Panc1 (cell line): ENCODE results near the gene CYP26B1. TPM values are rescaled to one million over a fixed set of nuclear protein-coding genes. Genes with fewer than 3 reads are reported as not detected.

Experiments
- ATAC-seq: fragments of 200-7000 bp; cut with Tn5 transposase; 2 replicates; pipeline ENCODE4 v1.9.1; 2020; ENCODE audit warnings: mild to moderate bottlenecking, moderate library complexity
- BruUV-seq: library from RNA; stranded (reverse); fragments of 400-500 nt; replicated peaks from 2 replicates; lab custom pipeline; 2021; lab: Mats Ljungman, UMichigan
- CTCF ChIA-PET: fragments of 300-600 bp; sonication (Branson Sonifier 250); formaldehyde crosslinking; loops from one replicate; lab custom pipeline; 2022; ENCODE audit warnings: antibody characterized with exemption; lab: Charles Lee
- POLR2A ChIA-PET: fragments of 300-600 bp; sonication (Branson Sonifier 250); formaldehyde crosslinking; loops from one replicate; lab custom pipeline; 2022; ENCODE audit warnings: antibody characterized with exemption; lab: Charles Lee
- DNase-seq: peaks from one replicate; pipeline ENCODE4 v3.0.0-alpha.2; 2010; ENCODE audit warnings: low read depth, low spot score
- H3K27ac ChIP-seq: 2 replicates; pipeline ENCODE4 v1.5.1; 2011; ENCODE audit warnings: mild to moderate bottlenecking, low read length, inconsistent platforms
- H3K27me3 ChIP-seq: fragments of 200-500 bp; sonication (Bioruptor generic); 2 replicates; pipeline ENCODE4 v1.6.0; 2014; ENCODE audit warnings: low read length, inconsistent platforms; ENCODE audit not compliant: control insufficient read depth, insufficient read depth
- H3K36me3 ChIP-seq: fragments of 200-500 bp; sonication (Bioruptor generic); 2 replicates; pipeline ENCODE4 v1.5.1; 2014; ENCODE audit warnings: inconsistent platforms, mild to moderate bottlenecking, low read length, moderate library complexity; ENCODE audit not compliant: control insufficient read depth, insufficient read depth
- H3K4me1 ChIP-seq: 2 replicates; pipeline ENCODE4 v1.5.1; 2011; ENCODE audit warnings: inconsistent platforms, mild to moderate bottlenecking, low read length, moderate library complexity; ENCODE audit not compliant: control insufficient read depth, insufficient read depth
- H3K4me3 ChIP-seq, 2 experiments: 2 replicates each; pipeline ENCODE4 v1.5.1; 2011 to 2012; ENCODE audit warnings: low read depth in 2 of 2, low read length in 2 of 2, mild to moderate bottlenecking in 2 of 2, inconsistent platforms in 1 of 2, moderate library complexity in 1 of 2
- H3K9me3 ChIP-seq: fragments of 200-500 bp; sonication (Bioruptor generic); 2 replicates; pipeline ENCODE4 v1.5.1; 2014; ENCODE audit warnings: low read depth, mild to moderate bottlenecking, inconsistent platforms, low read length, moderate library complexity; ENCODE audit not compliant: control insufficient read depth, insufficient read depth
- POLR2AphosphoS5 ChIP-seq: IDR thresholded peaks from 2 replicates; pipeline ENCODE4 v1.6.1; 2012; ENCODE audit warnings: mild to moderate bottlenecking, low read depth, low read length, moderate library complexity
- SIN3A ChIP-seq: IDR thresholded peaks from 2 replicates; pipeline ENCODE4 v1.6.1; 2012; ENCODE audit warnings: low read depth, mild to moderate bottlenecking, low read length, moderate library complexity, borderline replicate concordance; ENCODE audit not compliant: insufficient read depth
- TCF7L2 ChIP-seq: IDR thresholded peaks from 2 replicates; pipeline ENCODE4 v1.6.1; 2011; ENCODE audit warnings: mild to moderate bottlenecking, low read depth, low read length, inconsistent platforms
- in situ Hi-C: cut with HindIII; loops from 2 replicates; pipeline ENCODE4 v1.10.0; 2016; ENCODE audit warnings: low sequenced_read_pairs, low pct_unique_long_range_greater_than_20kb
- intact Hi-C: fragments of 100-400 bp; cut with micrococcal nuclease; formaldehyde crosslinking; loops from one replicate; pipeline ENCODE4 v1.10.0; 2022; ENCODE audit not compliant: unreplicated experiment
- total RNA-seq: library from RNA; stranded (reverse); gene quantifications from one replicate; pipeline ENCODE4 v1.2.1, GENCODE V29; 2021; ENCODE audit not compliant: unreplicated experiment
- TF ChIP-seq, protein P1 (sequence below), 2 experiments: IDR thresholded peaks; 2 replicates each; pipeline ENCODE4 v1.6.1; 2011 to 2012; ENCODE audit warnings: low read depth in 2 of 2, control low read depth in 1 of 2, low read length in 1 of 2, mild to moderate bottlenecking in 1 of 2, moderate library complexity in 1 of 2; ENCODE audit not compliant: insufficient read depth in 1 of 2
- TF ChIP-seq, protein P2 (sequence below): fragments of 450-650 bp; IDR thresholded peaks from 2 replicates; pipeline ENCODE4 v1.5.1; 2017; ENCODE audit warnings: mild to moderate bottlenecking

The CYP26B1 gene
- total RNA-seq, 1 experiment from 2014 or later: 12.3 TPM

DNA sequence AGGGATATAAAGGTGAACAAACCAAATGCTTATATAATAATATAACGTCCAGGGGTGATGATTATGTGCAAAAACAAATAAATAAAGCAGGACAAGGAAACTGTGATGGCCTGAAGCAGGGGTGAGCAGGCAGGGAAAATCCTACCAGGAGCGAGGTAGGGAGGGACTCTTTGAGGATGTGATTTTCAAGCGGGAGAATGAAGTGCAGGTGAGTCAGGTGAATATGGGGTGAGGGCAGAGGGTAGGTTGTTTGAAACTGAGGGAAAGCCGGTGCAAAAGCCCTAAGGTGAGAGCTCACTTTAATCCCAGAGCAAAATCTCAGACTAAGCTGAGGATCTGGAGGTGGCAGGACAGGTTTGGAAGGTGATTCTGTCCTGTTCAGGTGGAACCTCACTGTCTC, 40.7 kb downstream of the CYP26B1 start:
- Histone ChIP-seq H3K9me3 (no peaks in the 10 kb centered on the region), H3K4me1 (no peaks in the 10 kb centered on the region), H3K27me3 (peaks cover 12% of the 10 kb centered on the region; the same call in 1 of the 2 replicates), H3K36me3 (no peaks in the 10 kb centered on the region), H3K4me3 (no peak overlapping the region), H3K27ac (no peak overlapping the region)
- POLR2A ChIA-PET: no interaction called here
- CTCF ChIA-PET: interaction anchor here (0.8 kb wide), 1 partner anchor 9 kb away, joined by 3 read pairs; no protein-coding TSS in a partner anchor
- TF ChIP-seq, protein P1, sequence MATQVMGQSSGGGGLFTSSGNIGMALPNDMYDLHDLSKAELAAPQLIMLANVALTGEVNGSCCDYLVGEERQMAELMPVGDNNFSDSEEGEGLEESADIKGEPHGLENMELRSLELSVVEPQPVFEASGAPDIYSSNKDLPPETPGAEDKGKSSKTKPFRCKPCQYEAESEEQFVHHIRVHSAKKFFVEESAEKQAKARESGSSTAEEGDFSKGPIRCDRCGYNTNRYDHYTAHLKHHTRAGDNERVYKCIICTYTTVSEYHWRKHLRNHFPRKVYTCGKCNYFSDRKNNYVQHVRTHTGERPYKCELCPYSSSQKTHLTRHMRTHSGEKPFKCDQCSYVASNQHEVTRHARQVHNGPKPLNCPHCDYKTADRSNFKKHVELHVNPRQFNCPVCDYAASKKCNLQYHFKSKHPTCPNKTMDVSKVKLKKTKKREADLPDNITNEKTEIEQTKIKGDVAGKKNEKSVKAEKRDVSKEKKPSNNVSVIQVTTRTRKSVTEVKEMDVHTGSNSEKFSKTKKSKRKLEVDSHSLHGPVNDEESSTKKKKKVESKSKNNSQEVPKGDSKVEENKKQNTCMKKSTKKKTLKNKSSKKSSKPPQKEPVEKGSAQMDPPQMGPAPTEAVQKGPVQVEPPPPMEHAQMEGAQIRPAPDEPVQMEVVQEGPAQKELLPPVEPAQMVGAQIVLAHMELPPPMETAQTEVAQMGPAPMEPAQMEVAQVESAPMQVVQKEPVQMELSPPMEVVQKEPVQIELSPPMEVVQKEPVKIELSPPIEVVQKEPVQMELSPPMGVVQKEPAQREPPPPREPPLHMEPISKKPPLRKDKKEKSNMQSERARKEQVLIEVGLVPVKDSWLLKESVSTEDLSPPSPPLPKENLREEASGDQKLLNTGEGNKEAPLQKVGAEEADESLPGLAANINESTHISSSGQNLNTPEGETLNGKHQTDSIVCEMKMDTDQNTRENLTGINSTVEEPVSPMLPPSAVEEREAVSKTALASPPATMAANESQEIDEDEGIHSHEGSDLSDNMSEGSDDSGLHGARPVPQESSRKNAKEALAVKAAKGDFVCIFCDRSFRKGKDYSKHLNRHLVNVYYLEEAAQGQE (IDR thresholded peaks at IDR 0.05; ENCODE audit: insufficient read depth in 1 of 2, low read depth in 2 of 2, low read length in 1 of 2): no peak
- TF ChIP-seq TCF7L2: no peak
- TF ChIP-seq, protein P2, sequence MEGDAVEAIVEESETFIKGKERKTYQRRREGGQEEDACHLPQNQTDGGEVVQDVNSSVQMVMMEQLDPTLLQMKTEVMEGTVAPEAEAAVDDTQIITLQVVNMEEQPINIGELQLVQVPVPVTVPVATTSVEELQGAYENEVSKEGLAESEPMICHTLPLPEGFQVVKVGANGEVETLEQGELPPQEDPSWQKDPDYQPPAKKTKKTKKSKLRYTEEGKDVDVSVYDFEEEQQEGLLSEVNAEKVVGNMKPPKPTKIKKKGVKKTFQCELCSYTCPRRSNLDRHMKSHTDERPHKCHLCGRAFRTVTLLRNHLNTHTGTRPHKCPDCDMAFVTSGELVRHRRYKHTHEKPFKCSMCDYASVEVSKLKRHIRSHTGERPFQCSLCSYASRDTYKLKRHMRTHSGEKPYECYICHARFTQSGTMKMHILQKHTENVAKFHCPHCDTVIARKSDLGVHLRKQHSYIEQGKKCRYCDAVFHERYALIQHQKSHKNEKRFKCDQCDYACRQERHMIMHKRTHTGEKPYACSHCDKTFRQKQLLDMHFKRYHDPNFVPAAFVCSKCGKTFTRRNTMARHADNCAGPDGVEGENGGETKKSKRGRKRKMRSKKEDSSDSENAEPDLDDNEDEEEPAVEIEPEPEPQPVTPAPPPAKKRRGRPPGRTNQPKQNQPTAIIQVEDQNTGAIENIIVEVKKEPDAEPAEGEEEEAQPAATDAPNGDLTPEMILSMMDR: no peak
- TF ChIP-seq SIN3A: no peak
- no peak for TF ChIP-seq POLR2AphosphoS5
- DNase-seq: no peak
- intact Hi-C loops: no loop called here
- in situ Hi-C loops: no loop called here
- no TSS peak for BruUV-seq
- no peak for ATAC-seq

DNA sequence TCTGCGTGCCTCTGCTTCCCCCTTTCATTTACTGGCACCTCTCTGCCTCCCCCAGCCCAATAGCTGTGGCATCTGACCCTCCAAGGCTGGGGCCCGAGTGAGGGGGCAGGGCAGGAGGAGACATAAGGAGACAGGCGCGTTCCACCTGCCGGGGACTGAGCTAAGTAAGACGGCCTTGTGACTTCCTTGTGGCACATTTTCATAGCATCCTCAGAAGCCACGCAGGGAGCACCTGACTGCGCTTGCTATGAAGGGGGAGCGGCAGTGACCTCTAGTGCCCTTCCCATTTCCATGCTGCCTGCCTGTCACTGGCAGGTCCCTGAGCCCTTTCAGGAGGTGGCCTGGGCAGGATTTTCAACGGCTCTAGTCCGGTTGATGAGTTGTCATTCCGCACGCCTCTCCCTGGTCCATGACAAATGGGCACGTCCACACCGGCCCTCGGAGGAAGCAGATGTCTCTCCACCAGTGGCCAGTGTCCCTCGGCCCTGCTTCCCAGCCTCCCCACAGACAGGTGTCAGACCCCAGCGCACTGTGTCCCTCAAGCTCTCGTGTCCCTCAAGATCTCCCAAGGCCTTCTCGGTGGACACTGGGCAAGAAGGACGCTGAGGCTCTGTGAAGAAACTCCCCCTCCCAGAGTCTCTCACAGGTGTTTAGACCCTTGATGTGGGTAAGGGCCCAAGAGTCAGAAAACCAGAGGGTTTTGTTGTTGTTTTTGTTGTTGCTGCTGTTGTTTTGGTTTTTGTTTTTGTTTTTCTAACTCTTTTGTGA, 42.7 kb downstream of the CYP26B1 start:
- ATAC-seq (0 out of 2 replicates have a peak, but pooled peaks have one; percentile 38), DNase-seq (no peak)
- intact Hi-C loops (no loop called here), in situ Hi-C loops (no loop called here)
- BruUV-seq: no TSS peak
- POLR2A ChIA-PET: no interaction called here
- TF ChIP-seq POLR2AphosphoS5: no peak
- TF ChIP-seq, protein P2: no peak
- TF ChIP-seq SIN3A: no peak
- TF ChIP-seq, protein P1 (IDR thresholded peaks at IDR 0.05; ENCODE audit: insufficient read depth in 1 of 2, low read depth in 2 of 2, low read length in 1 of 2): no peak
- no peak for TF ChIP-seq TCF7L2
- H3K4me3 ChIP-seq: no peak overlapping the region
- H3K4me1 ChIP-seq: no peaks in the 10 kb centered on the region
- CTCF ChIA-PET: no interaction called here
- no peaks in the 10 kb centered on the region for H3K36me3 ChIP-seq
- H3K9me3 ChIP-seq: no peaks in the 10 kb centered on the region
- no peak overlapping the region for H3K27ac ChIP-seq
- H3K27me3 ChIP-seq: peaks cover 22% of the 10 kb centered on the region; the same call in 1 of the 2 replicates
